ENCODE measurements around the gene MARF1.
"Not testable (repeated sequence)": the region's sequence is repeated elsewhere in the genome, so short reads cannot be mapped to it uniquely, and the experiment has no call there.

The MARF1 gene

DNA sequence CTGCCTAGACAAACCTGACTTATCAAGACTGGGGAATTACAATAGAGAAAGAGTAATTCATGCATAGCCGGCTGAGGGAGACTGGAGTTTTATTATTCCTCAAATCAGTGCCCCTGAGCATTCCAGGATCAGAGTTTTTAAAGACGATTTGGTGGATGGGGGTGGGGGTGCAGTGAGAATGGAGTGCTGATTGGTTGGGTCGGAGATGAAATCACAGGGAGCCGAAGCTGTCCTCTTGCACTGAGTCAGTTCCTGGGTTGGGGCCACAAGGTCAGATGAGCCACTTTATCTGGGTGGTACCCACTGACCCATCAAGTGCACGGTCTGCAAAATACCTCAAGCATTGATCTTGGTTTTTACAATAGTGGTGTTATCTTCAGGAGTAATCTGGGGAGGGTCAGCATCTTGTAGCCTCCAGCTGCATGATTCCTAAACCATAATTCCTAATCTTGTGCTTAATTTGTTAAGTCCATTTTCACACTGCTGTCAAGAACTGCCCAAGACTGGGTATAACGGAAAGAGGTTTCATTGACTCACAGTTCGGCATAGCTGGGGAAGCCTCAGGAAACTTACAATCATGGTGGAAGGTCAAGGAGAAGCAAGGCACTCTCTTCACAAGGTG is 69.6 kb downstream of the MARF1 start:
- no peak for DNase-seq (ENCODE audit: low read depth)

GRCh38 chr16:15572329-15573001 is 70.5 kb downstream of the MARF1 start:
- DNase-seq (ENCODE audit: low read depth), result no peak

GRCh38 chr16:15571557-15571956 is 71.4 kb downstream of the MARF1 start:
- DNase-seq (ENCODE audit: low read depth), result no peak

GRCh38 chr16:15570666-15571065 is 72.3 kb downstream of the MARF1 start:
- not testable (repeated sequence) for DNase-seq (ENCODE audit: low read depth)

- DNase-seq (ENCODE audit: low read depth), result no peak
Observed at GRCh38 chr16:15567823-15568222, 75.1 kb downstream of the MARF1 start.

GRCh38 chr16:15566095-15566494 is 76.9 kb downstream of the MARF1 start:
- no peak for DNase-seq (ENCODE audit: low read depth)

- no peak for DNase-seq (ENCODE audit: low read depth)
Observed at GRCh38 chr16:15564604-15565339, 78.2 kb downstream of the MARF1 start.

DNA sequence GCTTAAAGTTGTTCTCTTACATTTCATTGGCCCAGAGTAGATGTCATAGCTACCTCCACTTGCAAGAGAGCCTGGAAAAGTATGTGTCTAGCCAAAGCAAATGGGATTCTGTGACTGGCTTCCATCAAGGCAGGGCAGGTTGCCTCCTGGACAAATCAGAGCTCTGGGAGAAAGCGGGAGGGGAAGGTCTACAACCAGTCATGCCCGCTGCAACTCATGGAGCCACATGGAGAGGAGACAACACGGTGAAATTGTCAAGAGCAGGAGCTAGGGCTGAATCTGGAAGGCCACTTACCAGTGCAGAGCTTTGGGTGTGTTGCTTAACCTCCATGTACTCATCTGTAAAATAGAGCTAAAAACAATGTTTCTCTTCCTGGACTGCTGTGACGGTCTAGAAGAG is 83.8 kb downstream of the MARF1 start:
- DNase-seq (ENCODE audit: low read depth), result no peak

DNA sequence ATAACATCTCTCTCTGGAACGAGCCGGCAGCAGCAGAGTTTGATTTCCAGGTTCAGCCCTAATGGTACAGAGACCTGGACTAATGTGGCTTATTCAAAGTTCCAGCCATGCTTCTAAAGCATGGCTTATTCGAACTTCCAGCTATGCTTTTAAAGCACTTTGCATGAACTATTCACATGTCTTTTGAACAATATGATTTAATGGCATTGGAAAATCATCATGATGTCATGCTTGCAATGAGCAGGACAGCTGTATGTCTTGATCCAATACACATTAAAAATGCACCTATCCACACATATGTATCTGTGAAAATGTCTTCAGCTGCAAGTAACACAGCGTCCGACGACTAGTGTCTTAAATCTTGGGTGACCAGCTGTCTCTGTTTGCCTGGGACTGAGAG is 85.7 kb downstream of the MARF1 start:
- no peak for DNase-seq (ENCODE audit: low read depth)

- no peak for DNase-seq (ENCODE audit: low read depth)
Observed at GRCh38 chr16:15556130-15556529, 86.8 kb downstream of the MARF1 start.

DNA sequence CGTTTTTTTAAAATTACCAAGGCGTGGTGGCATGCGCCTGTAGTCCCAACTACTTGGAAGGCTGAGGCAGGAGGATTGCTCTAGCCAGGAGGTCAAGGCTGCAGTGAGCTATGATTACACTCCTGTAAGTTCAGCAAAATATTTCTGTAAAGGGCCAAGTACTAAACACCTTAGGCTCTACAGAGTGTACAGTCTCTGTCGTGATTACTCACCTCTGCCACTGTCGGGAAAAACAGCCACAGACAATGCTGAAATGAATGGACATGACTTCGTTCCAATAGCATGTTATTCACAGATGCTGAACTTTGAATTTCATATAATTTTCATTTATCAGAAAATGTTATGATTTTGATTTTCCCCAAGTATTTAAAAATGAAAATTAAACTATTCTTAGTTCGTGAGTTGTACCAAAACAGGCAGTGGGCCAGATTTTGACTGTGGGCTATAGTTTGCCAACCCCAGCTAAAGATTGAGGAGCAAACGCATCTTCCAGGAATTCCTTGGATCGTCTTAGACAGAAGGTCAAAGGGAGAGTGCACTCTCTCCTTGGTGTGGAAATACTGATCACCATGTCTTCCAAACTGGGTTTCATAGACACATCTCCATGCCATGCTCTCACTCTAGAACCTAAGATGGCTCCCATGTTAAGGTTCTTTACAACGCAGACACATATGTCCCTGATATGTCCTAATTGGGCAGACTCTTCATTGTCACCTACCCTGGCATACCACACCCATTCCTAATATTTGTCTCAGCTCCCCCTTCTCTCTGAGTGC is 89.5 kb downstream of the MARF1 start:
- DNase-seq (ENCODE audit: low read depth), result no peak

DNA sequence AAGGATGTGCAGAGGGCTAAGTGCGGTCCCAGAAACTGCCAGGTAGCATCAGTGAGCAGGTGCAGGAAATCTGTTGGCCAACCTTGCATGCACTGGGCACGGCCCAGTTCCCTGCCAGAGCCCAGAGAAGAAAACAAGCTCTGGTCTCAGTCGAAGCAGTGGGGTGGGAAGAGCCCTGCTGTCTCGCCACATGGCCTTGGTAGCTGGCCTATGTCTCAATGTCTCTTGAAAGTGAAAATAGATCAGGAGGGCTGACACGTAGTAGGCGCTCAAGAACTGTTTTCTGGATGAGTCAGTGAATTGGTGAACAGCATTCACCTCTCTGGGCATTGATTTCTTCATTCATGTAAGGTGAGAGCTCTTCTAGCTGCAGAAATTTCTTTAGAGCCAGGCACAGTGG is 90.4 kb downstream of the MARF1 start:
- no peak for DNase-seq (ENCODE audit: low read depth)

- no peak for DNase-seq (ENCODE audit: low read depth)
Observed at GRCh38 chr16:15548482-15548891, 94.5 kb downstream of the MARF1 start.

DNA sequence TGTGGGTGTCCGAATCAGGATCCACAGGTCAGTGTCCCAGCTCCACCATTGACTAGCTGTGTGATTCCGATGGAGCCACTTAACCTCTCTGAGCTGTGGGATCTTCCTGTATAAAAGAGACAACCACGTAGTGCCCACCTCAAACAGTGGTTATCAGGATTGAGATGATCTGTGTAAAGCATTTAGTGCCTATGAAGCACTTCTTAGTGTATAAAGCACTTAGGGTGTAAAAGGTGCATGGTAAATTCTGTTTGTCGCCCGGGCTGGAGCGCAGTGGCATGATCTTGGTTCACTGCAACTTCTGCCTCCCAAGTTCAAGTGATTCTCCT is 95.2 kb downstream of the MARF1 start:
- no peak for DNase-seq (ENCODE audit: low read depth)

- not testable (repeated sequence) for DNase-seq (ENCODE audit: low read depth)
Observed at GRCh38 chr16:15547072-15547767, 95.7 kb downstream of the MARF1 start.

- DNase-seq (ENCODE audit: low read depth), result no peak
Observed at GRCh38 chr16:15545544-15545943, 97.4 kb downstream of the MARF1 start.

GRCh38 chr16:15544405-15544804 is 98.5 kb downstream of the MARF1 start:
- no peak for DNase-seq (ENCODE audit: low read depth)

Data from T follicular helper cell (primary cell).